HAP-1 (cell line): Measurements from ENCODE around the gene ANGPTL2.

Experiments used
- DNase-seq, 2 experiments: peaks; one replicate each; pipeline ENCODE4 v3.0.0-alpha.2; 2016 to 2020; ENCODE audit warnings: low spot score in 2 of 2
- H3K27me3 ChIP-seq: fragments of 250-450 bp; sonication (Bioruptor Pico); 2 replicates; pipeline ENCODE4 v1.5.1; 2020; ENCODE audit warnings: low read depth, mild to moderate bottlenecking, moderate library complexity
- H3K36me3 ChIP-seq: fragments of 250-450 bp; sonication (Bioruptor Pico); replicated peaks from 2 replicates; pipeline ENCODE4 v1.5.1; 2020; ENCODE audit warnings: mild to moderate bottlenecking
- H3K4me1 ChIP-seq: fragments of 250-450 bp; sonication (Bioruptor Pico); 2 replicates; pipeline ENCODE4 v1.5.1; 2020; ENCODE audit warnings: mild to moderate bottlenecking
- H3K4me3 ChIP-seq: fragments of 250-450 bp; sonication (Bioruptor Pico); 2 replicates; pipeline ENCODE4 v1.5.1; 2020; ENCODE audit warnings: mild to moderate bottlenecking, moderate library complexity
- H3K9me3 ChIP-seq: fragments of 250-450 bp; sonication (Bioruptor Pico); 2 replicates; pipeline ENCODE4 v1.5.1; 2020; ENCODE audit warnings: mild to moderate bottlenecking, moderate library complexity
- in situ Hi-C: fragments of 300-500 bp; cut with MboI; formaldehyde crosslinking; loops from 3 replicates; pipeline ENCODE4 v1.14.3; 2020; ENCODE audit warnings: low sequenced_read_pairs, inconsistent platforms, mixed read lengths

Gene ANGPTL2

DNA sequence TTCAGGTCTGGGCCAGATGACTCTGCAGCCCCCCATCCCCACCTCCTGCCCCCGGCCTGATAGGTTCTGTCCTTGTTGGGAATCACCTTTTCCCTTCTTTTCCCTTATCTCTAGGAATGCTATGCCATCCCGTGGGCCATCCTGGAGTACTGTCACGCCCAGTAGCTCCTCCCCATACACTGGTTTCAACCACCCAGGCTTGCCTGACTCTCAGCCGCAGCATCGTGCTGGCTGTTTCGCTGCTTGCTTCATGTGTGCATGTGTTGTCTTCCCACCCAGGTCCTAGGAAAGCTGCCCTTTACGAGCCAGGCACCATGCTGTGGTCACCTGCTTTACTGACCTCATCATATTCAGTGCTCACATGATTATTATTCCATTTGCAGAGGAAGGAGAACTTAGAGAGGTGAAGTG lies 71.8 kb downstream of the ANGPTL2 start:
- no peaks in the 10 kb centered on the region for H3K36me3 ChIP-seq
- no peak for DNase-seq
- H3K4me1 ChIP-seq, result no peaks in the 10 kb centered on the region
- H3K4me3 ChIP-seq, result no peak overlapping the region
- H3K27me3 ChIP-seq, result no peaks in the 10 kb centered on the region
- no peaks in the 10 kb centered on the region for H3K9me3 ChIP-seq
- in situ Hi-C loops, result no loop called here

DNA sequence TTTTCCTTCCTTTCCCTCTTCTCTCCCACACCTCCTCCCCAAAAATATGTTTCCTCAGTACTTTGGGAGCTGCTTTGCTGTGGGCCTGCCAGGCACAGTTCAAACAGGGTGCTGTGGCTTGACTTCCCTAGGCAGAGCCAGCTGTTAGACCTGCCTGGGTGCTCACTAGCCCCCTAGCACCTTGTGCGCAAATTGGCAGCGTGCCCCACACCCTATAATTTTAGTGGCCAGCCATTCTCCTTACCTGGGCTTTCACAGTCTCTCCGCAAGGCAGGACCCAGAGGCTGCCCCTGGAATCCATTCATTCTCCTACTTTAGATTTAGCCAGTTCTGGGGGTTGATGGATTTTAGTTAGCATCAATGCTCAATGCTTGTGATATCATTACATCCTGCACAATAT lies 72.3 kb downstream of the ANGPTL2 start:
- in situ Hi-C loops, result no loop called here
- DNase-seq, result no peak
- H3K36me3 ChIP-seq, result no peaks in the 10 kb centered on the region
- H3K4me1 ChIP-seq, result no peaks in the 10 kb centered on the region
- no peaks in the 10 kb centered on the region for H3K9me3 ChIP-seq
- no peak overlapping the region for H3K4me3 ChIP-seq
- H3K27me3 ChIP-seq, result no peaks in the 10 kb centered on the region

DNA sequence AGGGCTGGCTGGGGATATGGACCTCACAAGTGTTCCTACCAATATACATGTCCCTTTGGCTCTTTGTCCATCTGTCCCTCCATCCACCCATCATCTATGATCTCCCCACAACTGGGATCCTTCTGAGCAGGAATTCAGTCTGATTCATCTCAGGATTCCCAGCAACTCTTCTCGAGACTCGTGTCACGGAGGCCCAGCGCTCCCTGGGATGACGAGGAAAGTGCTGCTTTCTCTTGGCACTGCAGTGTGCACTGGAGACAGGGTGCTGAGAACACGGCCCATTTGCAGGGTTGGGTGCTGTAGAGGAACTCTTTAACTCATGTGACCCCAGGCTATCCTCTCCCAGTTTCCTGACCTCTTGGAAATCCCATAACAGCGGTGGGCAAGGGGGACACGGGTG lies 72.9 kb downstream of the ANGPTL2 start:
- in situ Hi-C loops, result no loop called here
- Histone ChIP-seq H3K27me3 (no peaks in the 10 kb centered on the region), H3K36me3 (no peaks in the 10 kb centered on the region), H3K4me1 (no peaks in the 10 kb centered on the region), H3K9me3 (no peaks in the 10 kb centered on the region), H3K4me3 (no peak overlapping the region)
- no peak for DNase-seq

DNA sequence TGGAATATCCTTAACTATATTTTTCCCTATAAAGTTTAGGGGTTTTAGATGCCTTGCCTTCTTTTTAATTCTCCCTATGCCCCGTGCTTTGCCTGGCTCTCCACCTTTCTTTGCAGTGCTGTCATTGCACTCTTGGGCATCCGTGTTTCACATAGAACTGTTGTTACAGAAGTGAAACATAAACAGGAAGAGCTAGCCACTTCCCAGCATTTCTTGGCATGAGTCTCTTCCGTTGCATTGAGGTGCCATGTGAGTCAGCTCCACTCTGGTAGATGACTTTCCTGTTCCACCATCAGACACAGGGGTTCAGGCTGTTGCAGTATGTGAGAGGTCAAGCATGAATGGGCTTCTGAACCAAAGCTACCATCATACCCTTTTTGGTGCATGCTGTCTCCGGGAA lies 73.4 kb downstream of the ANGPTL2 start:
- no peak for DNase-seq
- H3K4me3 ChIP-seq, result no peak overlapping the region
- in situ Hi-C loops, result no loop called here
- no peaks in the 10 kb centered on the region for H3K4me1 ChIP-seq
- no peaks in the 10 kb centered on the region for H3K27me3 ChIP-seq
- H3K36me3 ChIP-seq, result no peaks in the 10 kb centered on the region
- H3K9me3 ChIP-seq, result no peaks in the 10 kb centered on the region

DNA sequence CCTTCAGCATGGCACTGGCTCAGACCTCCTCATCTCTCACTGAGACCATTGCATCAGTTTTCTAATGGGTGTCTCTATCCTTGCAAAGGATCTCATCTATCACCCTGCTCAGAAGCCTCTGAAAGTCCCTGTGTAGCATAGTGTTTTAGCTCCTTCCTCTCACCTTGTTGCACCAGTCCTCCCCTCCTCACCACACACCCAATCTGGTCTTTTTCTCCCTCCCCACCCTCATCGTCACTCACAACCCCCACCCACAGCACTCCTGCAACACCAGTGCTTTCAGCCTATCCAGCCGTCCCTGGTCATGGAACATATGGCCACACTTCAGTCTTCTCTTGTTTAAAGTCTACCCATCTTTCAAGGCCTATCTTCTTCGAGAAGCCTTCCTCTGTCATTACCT lies 74.5 kb downstream of the ANGPTL2 start:
- Histone ChIP-seq H3K4me3 (no peak overlapping the region), H3K4me1 (no peaks in the 10 kb centered on the region), H3K36me3 (no peaks in the 10 kb centered on the region), H3K27me3 (no peaks in the 10 kb centered on the region), H3K9me3 (no peaks in the 10 kb centered on the region)
- DNase-seq, result no peak
- in situ Hi-C loops, result no loop called here

DNA sequence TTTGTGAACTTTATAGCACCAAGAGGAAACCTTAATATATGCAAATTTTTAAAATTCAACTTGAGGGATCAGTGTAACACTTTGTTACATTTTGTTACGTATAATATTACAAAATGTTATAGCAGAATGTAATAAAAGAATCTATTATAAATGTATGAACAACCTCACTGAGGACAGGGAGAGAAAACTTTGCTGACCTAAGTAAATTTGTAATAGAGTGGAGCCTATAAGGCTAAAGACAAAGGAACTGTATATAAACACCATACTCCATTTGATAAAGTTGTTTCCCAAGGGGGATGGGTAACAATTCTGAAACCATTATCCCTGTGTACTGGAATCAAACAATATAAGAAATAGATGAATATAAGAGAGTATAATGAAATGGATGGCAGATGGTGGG lies 77.3 kb downstream of the ANGPTL2 start:
- Histone ChIP-seq H3K27me3 (no peaks in the 10 kb centered on the region), H3K4me3 (no peak overlapping the region), H3K4me1 (no peaks in the 10 kb centered on the region), H3K36me3 (no peaks in the 10 kb centered on the region), H3K9me3 (no peaks in the 10 kb centered on the region)
- no peak for DNase-seq
- in situ Hi-C loops, result no loop called here

DNA sequence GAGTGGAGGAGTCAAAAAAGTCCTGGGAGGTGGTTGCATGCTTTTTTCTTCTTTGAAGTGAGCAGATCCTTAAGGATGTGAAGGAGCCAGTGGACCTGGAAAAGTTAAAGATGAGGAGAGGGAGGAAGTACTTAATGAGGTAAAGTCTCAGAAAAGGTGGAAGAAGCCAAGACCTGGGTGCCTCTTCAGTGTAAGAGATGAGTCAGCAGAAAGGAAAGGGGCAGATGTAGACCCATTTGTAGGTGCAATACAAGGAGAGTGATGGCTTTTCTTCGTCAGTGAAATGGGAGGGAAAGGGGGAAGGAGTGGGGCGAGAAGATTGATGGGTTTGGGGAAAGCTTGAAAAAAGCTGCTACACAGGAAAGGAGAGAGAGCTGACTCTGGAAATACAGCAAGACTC lies 82.9 kb downstream of the ANGPTL2 start:
- no peaks in the 10 kb centered on the region for H3K9me3 ChIP-seq
- H3K27me3 ChIP-seq, result no peaks in the 10 kb centered on the region
- H3K4me3 ChIP-seq, result no peak overlapping the region
- no peaks in the 10 kb centered on the region for H3K4me1 ChIP-seq
- in situ Hi-C loops, result no loop called here
- no peaks in the 10 kb centered on the region for H3K36me3 ChIP-seq
- DNase-seq, result no peak

DNA sequence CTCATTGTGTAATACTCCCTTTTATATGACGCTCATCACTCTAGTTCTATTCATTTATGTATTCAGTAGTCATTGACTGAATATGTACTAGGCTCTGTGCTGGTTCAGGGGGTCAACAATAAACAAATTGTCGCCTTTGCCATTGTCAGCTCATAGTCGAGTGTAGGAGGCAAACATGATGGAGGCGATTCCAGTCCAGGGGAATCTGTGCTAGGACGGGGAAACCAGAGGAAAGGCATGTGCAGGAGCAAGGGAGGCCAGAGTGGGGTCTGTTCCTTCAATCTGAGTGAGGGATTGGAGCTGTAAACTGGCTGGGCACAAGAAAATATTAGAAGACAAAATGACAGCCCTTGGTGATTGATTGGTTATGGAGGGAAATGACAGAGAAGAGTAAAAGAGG lies 83.9 kb downstream of the ANGPTL2 start:
- no peaks in the 10 kb centered on the region for H3K36me3 ChIP-seq
- H3K4me1 ChIP-seq, result no peaks in the 10 kb centered on the region; the same call in 1 of the 2 replicates
- DNase-seq, result no peak
- H3K9me3 ChIP-seq, result no peaks in the 10 kb centered on the region; the same call in 1 of the 2 replicates
- no peak overlapping the region for H3K4me3 ChIP-seq
- no peaks in the 10 kb centered on the region for H3K27me3 ChIP-seq
- in situ Hi-C loops, result no loop called here
